Measurements from ENCODE around the gene STAP2.
"Not testable (repeated sequence)": the region's sequence is repeated elsewhere in the genome, so short reads cannot be mapped to it uniquely, and the experiment has no call there.

Gene STAP2

GRCh38 chr19:4357921-4358326, 19.3 kb upstream of the STAP2 start:
- no peak for DNase-seq (ENCODE audit: low read depth)

GRCh38 chr19:4357095-4357797, 18.6 kb upstream of the STAP2 start:
- no peak for DNase-seq (ENCODE audit: low read depth)

- no peak for DNase-seq (ENCODE audit: low read depth)
Measured at GRCh38 chr19:4354897-4355296, 16.3 kb upstream of the STAP2 start.

GRCh38 chr19:4354282-4354681, 15.7 kb upstream of the STAP2 start:
- DNase-seq (ENCODE audit: low read depth): no peak

- DNase-seq (ENCODE audit: low read depth): no peak
Measured at GRCh38 chr19:4352701-4353121, 14.1 kb upstream of the STAP2 start.

GRCh38 chr19:4350726-4351125, 12.1 kb upstream of the STAP2 start:
- no peak for DNase-seq (ENCODE audit: low read depth)

- DNase-seq (ENCODE audit: low read depth): no peak
Measured at GRCh38 chr19:4350111-4350510, 11.5 kb upstream of the STAP2 start.

- DNase-seq (ENCODE audit: low read depth): not testable (repeated sequence)
Measured at GRCh38 chr19:4349225-4349624, 10.6 kb upstream of the STAP2 start.

GRCh38 chr19:4347521-4347920, 8.9 kb upstream of the STAP2 start:
- DNase-seq (ENCODE audit: low read depth): no peak

GRCh38 chr19:4346020-4346383, 7.4 kb upstream of the STAP2 start:
- no peak for DNase-seq (ENCODE audit: low read depth)

- DNase-seq (ENCODE audit: low read depth): no peak
Measured at GRCh38 chr19:4345342-4346019, 6.9 kb upstream of the STAP2 start.

GRCh38 chr19:4343370-4344307, 5.0 kb upstream of the STAP2 start, which contains the start of gene MPND:
MPND (plus strand) TSS chr19:4343562; CDS start chr19:4343594, 32 bp downstream.
- peak; percentile 39 for DNase-seq (ENCODE audit: low read depth)

GRCh38 chr19:4342615-4343369, 4.2 kb upstream of the STAP2 start:
- DNase-seq (ENCODE audit: low read depth): peak; percentile 100

GRCh38 chr19:4342314-4342614, 3.6 kb upstream of the STAP2 start:
- DNase-seq (ENCODE audit: low read depth): no peak

- no peak for DNase-seq (ENCODE audit: low read depth)
Measured at GRCh38 chr19:4337906-4338440, 654 bp downstream of the STAP2 start.

GRCh38 chr19:4334929-4335570, 3.6 kb downstream of the STAP2 start:
- no peak for DNase-seq (ENCODE audit: low read depth)

GRCh38 chr19:4329858-4330257, 8.8 kb downstream of the STAP2 start:
- DNase-seq (ENCODE audit: low read depth): no peak

GRCh38 chr19:4328991-4329681, 9.5 kb downstream of the STAP2 start:
- DNase-seq (ENCODE audit: low read depth): not testable (repeated sequence)

- DNase-seq (ENCODE audit: low read depth): no peak
Measured at GRCh38 chr19:4328243-4328990, 10.2 kb downstream of the STAP2 start.

GRCh38 chr19:4327877-4328242, 10.8 kb downstream of the STAP2 start:
- no peak for DNase-seq (ENCODE audit: low read depth)
